Measurements from ENCODE around the gene SWI5. TPM values are rescaled to one million over a fixed set of nuclear protein-coding genes. Genes with fewer than 3 reads are reported as not detected.

Gene SWI5
- total RNA-seq, 4 donors from 2014 or later, result 15.2 to 28.2 (median 17.5) TPM

- peaks cover 0 to 25% (median 0%) of the 10 kb centered on the region in 4 donors for H3K27me3 ChIP-seq
- H3K36me3 ChIP-seq, result no peaks in the 10 kb centered on the region
- H3K27ac ChIP-seq, result no peak overlapping the region
These were observed 28.8 kb upstream of the SWI5 start for GRCh38 chr9:128247226-128247803.

GRCh38 chr9:128249558-128249907 lies 26.5 kb upstream of the SWI5 start:
- Histone ChIP-seq H3K4me1 (peaks cover 21 to 66% (median 26%) of the 10 kb centered on the region in 3 donors), H3K4me3 (no peak overlapping the region), H3K27me3 (peaks cover 0 to 8% (median 0%) of the 10 kb centered on the region in 4 donors), H3K27ac (peak overlapping the region in 1 of 4 donors; percentile 68), H3K9me3 (no peaks in the 10 kb centered on the region), H3K36me3 (no peaks in the 10 kb centered on the region)
- DNase-seq, result no peak
- intact Hi-C loops (cut with DNase I), result no loop called here
- WGBS, 2 donors, result 76 to 79% methylated on average over 8 of the region's 8 CpGs
- TF ChIP-seq CTCF (IDR thresholded peaks at IDR 0.05) (no peak), POLR2A (IDR thresholded peaks at IDR 0.05) (no peak)

More at GRCh38 chr9:128247226-128247803, 28.8 kb upstream of the SWI5 start:
- intact Hi-C loops (cut with DNase I), result no loop called here
- Histone ChIP-seq H3K4me1 (peaks cover 21 to 57% (median 26%) of the 10 kb centered on the region in 3 donors), H3K9me3 (no peaks in the 10 kb centered on the region), H3K4me3 (no peak overlapping the region)
- no peak for DNase-seq
- no peak for TF ChIP-seq POLR2A (IDR thresholded peaks at IDR 0.05)
- TF ChIP-seq CTCF (IDR thresholded peaks at IDR 0.05), result no peak
- WGBS, 2 donors, result 60 to 69% methylated on average over 2 to 5 of the region's 5 CpGs

GRCh38 chr9:128249908-128250838 lies 25.9 kb upstream of the SWI5 start:
- no peak for TF ChIP-seq CTCF (IDR thresholded peaks at IDR 0.05)
- TF ChIP-seq POLR2A (IDR thresholded peaks at IDR 0.05), result no peak
- peak overlapping the region; percentile 18 to 68 (median 48) for H3K27ac ChIP-seq
- intact Hi-C loops (cut with DNase I), result no loop called here
- peaks cover 19 to 60% (median 22%) of the 10 kb centered on the region in 3 donors for H3K4me1 ChIP-seq
- 17 to 40% methylated on average over 15 to 17 of the region's 81 CpGs for WGBS, 2 donors
- DNase-seq, result peak; percentile 49
- peaks cover 0 to 2% (median 0%) of the 10 kb centered on the region in 4 donors for H3K27me3 ChIP-seq
- H3K9me3 ChIP-seq, result no peaks in the 10 kb centered on the region
- H3K36me3 ChIP-seq, result no peaks in the 10 kb centered on the region
- H3K4me3 ChIP-seq, result peak overlapping the region; percentile 46 to 67 (median 56)

- Histone ChIP-seq H3K9me3 (no peaks in the 10 kb centered on the region), H3K27ac (peak overlapping the region; percentile 18 to 68 (median 48)), H3K27me3 (no peaks in the 10 kb centered on the region), H3K4me3 (peak overlapping the region; percentile 46 to 67 (median 56)), H3K4me1 (peaks cover 11 to 51% (median 14%) of the 10 kb centered on the region in 3 donors), H3K36me3 (peaks cover 0 to 7% (median 0%) of the 10 kb centered on the region in 3 donors)
- DNase-seq, result no peak
- TF ChIP-seq POLR2A (IDR thresholded peaks at IDR 0.05) (no peak), CTCF (IDR thresholded peaks at IDR 0.05) (no peak)
- intact Hi-C loops (cut with DNase I), result no loop called here
- WGBS, 2 donors, result 20 to 27% methylated on average over 16 to 18 of the region's 43 CpGs
These were observed 25.0 kb upstream of the SWI5 start for GRCh38 chr9:128250839-128251731.
